Measurements from ENCODE around the gene FCSK.
"Not testable (repeated sequence)": the region's sequence is repeated elsewhere in the genome, so short reads cannot be mapped to it uniquely, and the experiment has no call there.

Gene FCSK

DNA sequence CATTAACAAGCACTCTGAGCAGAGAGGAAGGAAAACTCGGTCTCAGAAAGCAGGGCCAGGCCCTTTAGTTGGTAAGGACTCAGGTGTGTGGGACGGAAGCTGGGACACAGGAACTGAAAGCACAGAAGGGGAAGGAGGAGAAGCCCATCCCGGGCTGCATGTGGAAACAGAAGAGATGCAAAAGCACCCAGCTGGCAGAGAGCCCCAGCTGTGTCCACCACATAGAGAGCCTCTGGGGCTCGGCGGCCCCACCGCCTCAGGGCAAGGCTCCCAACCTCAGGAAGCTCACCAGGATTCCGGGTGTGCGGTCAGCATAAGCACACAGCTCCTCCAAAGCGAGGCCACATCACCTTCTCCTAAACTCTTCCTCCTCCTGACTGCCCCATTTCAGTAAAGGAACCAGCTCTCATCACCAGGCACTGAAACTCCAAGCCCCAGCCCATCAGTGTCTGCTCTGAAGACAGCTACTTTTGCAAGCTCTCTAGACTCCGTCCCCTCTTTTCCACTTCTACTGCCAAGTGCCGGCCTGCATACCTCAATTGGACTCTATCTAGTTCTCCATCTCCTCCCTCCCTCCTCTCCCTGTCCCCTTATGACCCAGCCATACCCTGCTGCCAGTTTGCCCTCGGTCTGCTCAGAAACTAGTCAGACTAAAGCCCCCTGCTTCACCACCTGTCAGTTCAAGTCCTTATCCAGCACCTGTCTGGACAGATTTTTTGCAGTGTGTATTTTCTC lies 21.5 kb upstream of the FCSK start:
- no peak for DNase-seq

GRCh38 chr16:70433458-70434103 lies 20.8 kb upstream of the FCSK start:
- DNase-seq = no peak

DNA sequence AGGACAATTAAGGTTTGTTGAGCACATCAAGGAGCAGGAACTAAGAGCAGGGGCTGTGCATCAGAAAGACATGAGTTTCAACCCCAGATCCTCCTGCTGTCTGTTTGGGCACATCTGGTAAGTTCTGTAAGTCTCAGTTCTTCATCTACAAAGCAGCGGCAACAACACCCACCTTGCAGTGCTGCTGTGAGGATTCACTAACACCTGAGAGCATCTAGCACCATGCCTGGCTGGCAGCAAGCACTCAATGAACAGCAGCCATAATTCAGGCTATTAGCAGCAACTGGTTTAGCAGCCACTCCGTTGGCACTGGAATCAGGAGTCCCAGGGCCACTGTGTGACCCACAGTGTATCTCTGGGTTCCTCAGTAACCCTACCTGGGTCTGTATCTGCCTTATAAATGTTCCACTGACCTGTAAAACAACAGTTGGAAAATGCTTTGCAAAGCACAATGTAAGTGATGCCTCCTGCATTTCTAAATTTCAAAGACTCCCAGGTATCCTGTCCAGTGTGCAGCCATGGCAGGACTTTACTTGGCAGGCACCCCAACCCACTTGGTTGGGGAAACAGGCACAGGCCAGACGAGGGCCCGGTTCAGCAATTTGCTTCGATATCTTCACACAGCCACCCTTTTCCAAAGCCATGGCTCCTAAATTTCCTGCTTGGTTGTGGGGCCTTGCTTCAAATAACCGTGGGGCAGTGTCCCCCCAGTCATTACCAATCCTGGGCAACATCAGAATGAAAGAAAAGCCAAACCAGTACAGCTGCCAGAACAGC lies 19.7 kb upstream of the FCSK start:
- DNase-seq = no peak

DNA sequence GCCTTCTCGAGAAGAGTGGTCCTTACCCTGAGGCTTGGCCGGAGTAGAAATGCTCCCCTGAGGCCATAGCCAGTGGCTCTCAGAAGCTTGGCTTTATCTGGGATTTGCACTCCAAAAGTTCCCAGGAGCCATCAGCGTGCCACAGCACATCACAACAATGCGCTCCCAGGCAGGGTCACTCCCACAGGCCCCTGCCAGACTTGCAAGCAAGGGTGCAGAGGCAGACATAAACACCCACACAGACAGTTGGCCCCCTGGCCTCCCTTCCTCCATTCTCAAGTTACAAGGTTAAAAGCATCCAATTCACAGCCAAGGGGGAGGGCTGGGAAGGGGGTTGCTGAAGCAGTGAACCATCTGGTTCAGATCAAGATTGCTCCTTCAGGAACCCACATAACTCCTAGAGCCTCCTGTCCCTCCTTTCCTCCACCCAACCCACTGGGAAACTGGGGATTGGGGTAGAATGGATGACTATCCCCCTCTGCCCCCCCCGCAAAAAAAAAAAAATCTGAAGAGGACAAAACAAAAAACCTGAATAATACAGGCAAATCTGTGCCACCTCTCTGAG lies 17.3 kb upstream of the FCSK start:
- DNase-seq = no peak

GRCh38 chr16:70437582-70438557 lies 16.5 kb upstream of the FCSK start:
- DNase-seq = no peak

GRCh38 chr16:70438585-70438968 lies 15.8 kb upstream of the FCSK start:
- peak; percentile 11 for DNase-seq

- DNase-seq = peak; percentile 90
Observed at GRCh38 chr16:70438969-70439862, 15.2 kb upstream of the FCSK start, which contains the start of gene ST3GAL2. ST3GAL2 (minus strand) TSS chr16:70439100; CDS start chr16:70398530, 40,570 bp downstream.

DNA sequence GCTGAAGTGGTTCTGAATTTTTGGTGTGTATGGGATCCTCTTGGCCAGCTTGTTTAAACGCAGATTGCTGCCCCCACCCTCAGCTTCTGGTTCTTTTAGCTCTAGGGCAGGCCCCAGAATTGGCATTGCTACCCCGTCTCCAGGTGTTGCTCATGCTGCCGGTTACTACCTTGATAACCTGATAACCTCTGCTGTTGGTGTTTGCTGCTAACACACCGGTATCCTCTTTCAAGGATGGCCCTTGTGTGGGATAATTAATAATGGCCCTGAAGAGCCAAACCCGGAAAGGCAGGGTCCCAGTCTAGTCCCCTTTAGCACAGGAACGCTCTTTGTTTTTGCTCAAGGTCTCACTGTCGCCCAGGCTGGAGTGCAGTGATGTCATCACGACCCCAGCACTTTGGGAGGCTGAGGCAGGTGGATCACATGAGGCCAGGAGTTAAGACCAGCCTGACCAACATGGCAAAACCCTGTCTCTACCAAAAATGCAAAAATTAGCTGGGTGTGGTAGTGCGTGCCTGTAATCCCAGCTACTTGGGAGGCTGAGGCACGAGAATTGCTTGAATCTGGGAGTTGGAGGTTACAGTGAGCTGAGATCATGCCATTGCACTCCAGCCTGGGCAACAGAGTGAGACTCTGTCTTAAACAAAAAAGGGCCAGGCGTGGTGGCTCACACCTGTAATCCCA lies 14.2 kb upstream of the FCSK start:
- no peak for DNase-seq

DNA sequence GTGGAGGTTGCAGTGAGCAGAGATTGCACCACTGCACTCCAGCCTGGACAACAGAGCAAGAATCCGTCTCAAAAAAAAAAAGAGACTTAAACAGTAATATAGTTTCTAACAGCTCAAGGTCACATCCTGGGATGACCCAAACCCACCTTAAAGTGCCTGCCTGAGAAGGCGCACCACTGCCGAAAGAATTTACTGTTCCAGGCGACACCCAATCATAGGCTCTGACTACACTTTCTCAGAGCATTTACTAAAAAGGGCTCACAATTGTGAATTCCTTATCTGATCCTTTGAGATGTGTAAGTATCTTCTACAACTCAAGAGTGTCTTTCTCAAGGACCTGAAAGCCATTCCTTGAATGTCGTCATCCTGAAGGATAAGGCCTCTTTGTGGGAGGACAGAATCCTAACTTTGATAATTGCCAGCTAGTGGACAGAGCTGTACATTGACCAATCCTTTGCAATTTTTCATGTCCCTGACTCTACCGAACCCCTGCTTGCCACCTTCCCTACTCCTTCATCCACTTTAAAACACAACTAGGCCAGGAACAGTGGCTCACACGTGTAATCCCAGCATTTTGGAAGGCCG lies 12.9 kb upstream of the FCSK start:
- no peak for DNase-seq

DNA sequence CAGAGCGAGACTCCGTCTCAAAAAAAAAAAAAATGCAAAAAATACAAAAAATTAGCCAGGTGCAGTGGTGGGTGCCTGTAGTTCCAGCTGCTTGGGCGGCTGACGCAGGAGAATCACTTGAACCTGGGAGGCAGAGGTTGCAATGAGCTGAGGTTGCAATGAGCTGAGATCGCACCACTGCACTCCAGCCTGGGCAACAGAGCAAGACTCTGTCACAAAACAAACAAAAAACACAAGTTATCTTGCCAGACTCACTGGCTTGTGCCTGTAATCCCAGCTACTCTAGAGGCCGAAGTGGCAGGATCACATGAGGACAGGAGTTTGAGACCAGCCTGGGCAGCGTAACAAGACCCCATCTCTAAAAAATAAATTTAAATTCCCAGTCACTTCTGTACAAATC lies 12.1 kb upstream of the FCSK start:
- DNase-seq = no peak

GRCh38 chr16:70444249-70445063 lies 9.9 kb upstream of the FCSK start:
- DNase-seq = no peak

DNA sequence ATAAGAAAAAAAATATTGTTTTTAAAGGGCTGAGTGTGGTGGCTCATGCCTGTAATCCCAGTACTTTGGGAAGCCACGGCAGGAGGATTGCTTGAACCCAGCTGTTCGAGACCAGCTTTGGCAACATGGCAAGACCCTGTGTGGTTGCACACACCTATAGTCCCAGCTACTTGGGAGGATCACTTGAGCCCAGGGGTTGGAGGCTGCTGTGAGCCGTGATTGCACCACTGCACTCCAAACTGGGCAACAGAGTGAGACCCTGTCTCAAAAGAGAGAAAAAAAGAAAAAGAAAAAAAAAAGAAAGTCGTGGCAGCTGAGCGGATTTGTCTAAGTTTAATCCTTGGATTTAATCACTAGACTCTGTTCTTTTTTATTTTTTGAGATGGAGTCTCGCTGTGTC lies 6.3 kb upstream of the FCSK start:
- DNase-seq = no peak

- not testable (repeated sequence) for DNase-seq
Observed at GRCh38 chr16:70450142-70451003, 4.0 kb upstream of the FCSK start.

DNA sequence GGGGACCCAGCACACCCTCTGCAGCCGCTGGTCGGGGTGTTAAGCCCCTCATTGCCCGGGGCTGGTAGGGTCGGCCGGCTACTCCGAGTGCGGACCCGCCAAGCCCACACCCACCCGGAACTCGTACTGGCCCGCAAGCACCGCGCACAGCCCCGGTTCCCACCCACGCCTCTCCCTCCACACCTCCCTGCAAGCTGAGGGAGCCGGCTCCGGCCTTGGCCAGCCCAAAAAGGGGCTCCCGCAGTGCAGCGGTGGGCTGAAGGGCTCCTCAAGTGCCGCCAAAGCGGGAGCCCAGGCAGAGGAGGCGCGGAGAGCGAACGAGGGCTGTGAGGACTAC lies 3.4 kb upstream of the FCSK start:
- not testable (repeated sequence) for DNase-seq

DNA sequence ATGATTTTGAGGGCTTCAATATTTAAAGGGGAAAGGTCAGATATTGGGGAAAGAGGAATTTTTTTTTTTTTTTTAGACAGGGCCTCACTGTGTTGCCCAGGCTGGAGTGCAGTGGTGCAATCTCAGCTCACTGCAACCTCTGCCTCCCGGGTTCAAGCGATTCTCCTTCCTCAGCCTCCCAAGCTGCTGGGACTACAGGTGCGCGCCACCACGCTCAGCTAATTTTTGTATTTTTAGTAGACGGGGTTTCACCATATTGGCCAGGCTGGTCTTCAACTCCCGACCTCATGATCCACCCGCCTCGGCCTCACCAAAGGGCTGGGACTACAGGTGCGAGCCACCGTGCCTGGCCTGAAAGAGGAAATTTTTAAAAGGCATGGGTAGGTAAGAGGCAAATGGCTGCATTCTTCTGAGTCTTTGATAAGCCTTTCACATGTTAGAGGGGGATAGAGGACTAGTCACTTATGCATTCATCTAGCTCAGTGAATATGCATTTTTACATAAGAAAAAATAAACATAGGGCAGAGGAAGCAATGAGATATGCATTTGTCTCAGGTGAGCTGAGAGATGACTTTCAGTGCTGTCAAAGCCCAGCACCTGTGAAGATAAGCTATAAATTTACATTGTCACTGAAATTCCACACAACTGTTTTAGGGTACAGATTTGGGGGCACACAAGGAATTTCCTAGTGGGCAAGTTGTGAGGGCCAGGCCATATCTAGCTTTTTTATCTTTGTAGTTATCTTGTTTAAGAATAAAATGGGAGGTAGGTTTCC lies 1.1 kb upstream of the FCSK start:
- DNase-seq = no peak

DNA sequence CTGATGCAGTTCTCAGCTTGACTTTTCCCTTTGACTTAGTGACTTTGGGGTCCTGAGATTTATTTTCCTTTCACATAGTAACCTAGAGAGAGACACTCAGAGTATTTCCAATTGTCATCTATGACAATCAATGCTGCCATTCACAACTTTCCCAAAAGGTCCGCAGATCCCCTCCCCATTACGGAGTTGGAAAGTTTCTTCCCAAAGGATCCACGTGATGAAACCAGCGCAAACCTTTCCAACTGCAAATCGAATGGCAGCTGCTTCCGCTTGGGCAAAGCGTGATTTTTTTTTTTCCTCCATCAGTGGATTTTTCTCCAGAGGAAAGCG lies 538 bp upstream of the FCSK start:
- DNase-seq = no peak

GRCh38 chr16:70455910-70456309 lies 1.5 kb downstream of the FCSK start:
- no peak for DNase-seq

All from COR-L47 (cell line).